ENCODE data around the gene STK17B. TPM values are rescaled to one million over a fixed set of nuclear protein-coding genes. Genes with fewer than 3 reads are reported as not detected.

STK17B gene
- total RNA-seq, 1 experiment from 2014 or later = 16.9 TPM

GRCh38 chr2:196195758-196196157 lies 24.4 kb upstream of the STK17B start:
- ChIA-PET POLR2A (no interaction called here), RAD21 (ENCODE audit: low non-redundant PET in 1 of 2, low total read pairs in 2 of 2, uncharacterized antibody in 2 of 2, unreplicated experiment in 2 of 2) (no interaction called here), CTCF (no interaction called here)
- no peaks in the 10 kb centered on the region for H3K36me3 ChIP-seq (ENCODE audit: control insufficient read depth in 1 of 2, insufficient read depth in 2 of 2, low read length in 2 of 2)
- H3K4me1 ChIP-seq (ENCODE audit: control insufficient read depth in 1 of 2, insufficient read depth in 2 of 2, low read length in 2 of 2) = no peaks in the 10 kb centered on the region
- BruUV-seq (replicated peaks) = no TSS peak
- no peak for DNase-seq (ENCODE audit: low read depth, low spot score)
- H3K9me2 ChIP-seq (ENCODE audit: insufficient read depth) = no peaks in the 10 kb centered on the region; the same call in 1 of the 2 replicates
- no peaks in the 10 kb centered on the region for H3K79me2 ChIP-seq (ENCODE audit: insufficient read depth, low read length)
- H3K9me3 ChIP-seq (ENCODE audit: control insufficient read depth in 1 of 2, insufficient read depth in 1 of 2, low read depth in 1 of 2, low read length in 2 of 2) = no peaks in the 10 kb centered on the region
- no peak overlapping the region for H3K9ac ChIP-seq (ENCODE audit: low read length)
- no peaks in the 10 kb centered on the region for H4K20me1 ChIP-seq (ENCODE audit: insufficient read depth)
- H2AFZ ChIP-seq (ENCODE audit: low read depth, low read length, poor library complexity, severe bottlenecking) = no peak overlapping the region
- intact Hi-C loops (cut with micrococcal nuclease) = no loop called here
- ATAC-seq = no peak
- no peak overlapping the region for H3K27ac ChIP-seq (ENCODE audit: low read depth, low read length)
- H3K4me3 ChIP-seq (replicated peaks in 1 of 2; ENCODE audit: low read depth in 1 of 2, low read length in 2 of 2) = no peak overlapping the region
- TF ChIP-seq SP1 (IDR thresholded peaks at IDR 0.05; ENCODE audit: low read depth) = no peak
- no peak for TF ChIP-seq EGR1 (IDR thresholded peaks at IDR 0.05; ENCODE audit: low read depth)
- TF ChIP-seq EZH2 (IDR thresholded peaks at IDR 0.05) = no peak
- TF ChIP-seq CTCF (IDR thresholded peaks at IDR 0.05 in 2 of 3, conservative IDR thresholded peaks at IDR 0.05 in 1 of 3; ENCODE audit: borderline replicate concordance in 1 of 3, insufficient read depth in 1 of 3, low read depth in 2 of 3, low read length in 2 of 3) = no peak
- no peak for TF ChIP-seq FOSL1 (IDR thresholded peaks at IDR 0.05; ENCODE audit: low read depth)
- no peak for TF ChIP-seq ZNF274 (IDR thresholded peaks at IDR 0.05; ENCODE audit: low read depth, low read length)
- H3K4me2 ChIP-seq (ENCODE audit: low read length) = no peak overlapping the region
- no peaks in the 10 kb centered on the region for H3K27me3 ChIP-seq (ENCODE audit: insufficient read depth, low read length)

DNA sequence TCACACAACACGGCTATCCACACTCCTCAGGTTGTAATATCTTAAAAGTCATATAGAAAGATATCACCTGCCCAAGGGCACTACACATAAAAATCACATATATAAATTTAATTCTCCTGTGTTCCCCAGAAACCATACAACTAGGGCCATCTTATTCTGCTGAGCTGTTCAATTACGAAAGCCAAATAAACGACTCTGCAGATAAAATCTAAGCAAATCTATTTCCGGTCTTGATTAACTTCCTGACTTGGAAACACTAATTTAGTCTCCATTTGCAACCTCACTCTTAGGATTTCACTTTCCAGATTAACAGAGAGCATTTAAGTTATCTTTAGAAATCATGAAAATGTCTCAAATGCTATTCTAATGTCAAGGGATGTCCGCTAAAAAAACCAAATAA lies 23.9 kb upstream of the STK17B start:
- Histone ChIP-seq H3K4me1 (ENCODE audit: control insufficient read depth in 1 of 2, insufficient read depth in 2 of 2, low read length in 2 of 2) (no peaks in the 10 kb centered on the region), H3K36me3 (ENCODE audit: control insufficient read depth in 1 of 2, insufficient read depth in 2 of 2, low read length in 2 of 2) (no peaks in the 10 kb centered on the region), H3K4me3 (replicated peaks in 1 of 2; ENCODE audit: low read depth in 1 of 2, low read length in 2 of 2) (no peak overlapping the region), H3K27me3 (ENCODE audit: insufficient read depth, low read length) (no peaks in the 10 kb centered on the region), H2AFZ (ENCODE audit: low read depth, low read length, poor library complexity, severe bottlenecking) (no peak overlapping the region), H4K20me1 (ENCODE audit: insufficient read depth) (no peaks in the 10 kb centered on the region), H3K9ac (ENCODE audit: low read length) (no peak overlapping the region), H3K79me2 (ENCODE audit: insufficient read depth, low read length) (no peaks in the 10 kb centered on the region), H3K4me2 (ENCODE audit: low read length) (no peak overlapping the region), H3K9me3 (ENCODE audit: control insufficient read depth in 1 of 2, insufficient read depth in 1 of 2, low read depth in 1 of 2, low read length in 2 of 2) (no peaks in the 10 kb centered on the region), H3K27ac (ENCODE audit: low read depth, low read length) (no peak overlapping the region), H3K9me2 (ENCODE audit: insufficient read depth) (no peaks in the 10 kb centered on the region; the same call in 1 of the 2 replicates)
- ATAC-seq (no peak), DNase-seq (ENCODE audit: low read depth, low spot score) (no peak)
- intact Hi-C loops (cut with micrococcal nuclease) = no loop called here
- ChIA-PET POLR2A (no interaction called here), CTCF (no interaction called here), RAD21 (ENCODE audit: low non-redundant PET in 1 of 2, low total read pairs in 2 of 2, uncharacterized antibody in 2 of 2, unreplicated experiment in 2 of 2) (no interaction called here)
- no peak for TF ChIP-seq EGR1 (IDR thresholded peaks at IDR 0.05; ENCODE audit: low read depth)
- no peak for TF ChIP-seq CEBPB (IDR thresholded peaks at IDR 0.05; ENCODE audit: low read depth)
- no peak for TF ChIP-seq YY1 (IDR thresholded peaks at IDR 0.05; ENCODE audit: extremely low read depth, insufficient replicate concordance, low read depth, low read length)
- TF ChIP-seq SIN3A (IDR thresholded peaks at IDR 0.05; ENCODE audit: low read depth) = no peak
- no peak for TF ChIP-seq ELF1 (IDR thresholded peaks at IDR 0.05; ENCODE audit: borderline replicate concordance, low read depth)
- BruUV-seq (replicated peaks) = no TSS peak

Data from HCT116 (cell line).